Measurements from ENCODE around the gene CAMTA1. TPM values are rescaled to one million over a fixed set of nuclear protein-coding genes. Genes with fewer than 3 reads are reported as not detected.

The CAMTA1 gene
- total RNA-seq, 1 donor: 56.1 TPM

DNA sequence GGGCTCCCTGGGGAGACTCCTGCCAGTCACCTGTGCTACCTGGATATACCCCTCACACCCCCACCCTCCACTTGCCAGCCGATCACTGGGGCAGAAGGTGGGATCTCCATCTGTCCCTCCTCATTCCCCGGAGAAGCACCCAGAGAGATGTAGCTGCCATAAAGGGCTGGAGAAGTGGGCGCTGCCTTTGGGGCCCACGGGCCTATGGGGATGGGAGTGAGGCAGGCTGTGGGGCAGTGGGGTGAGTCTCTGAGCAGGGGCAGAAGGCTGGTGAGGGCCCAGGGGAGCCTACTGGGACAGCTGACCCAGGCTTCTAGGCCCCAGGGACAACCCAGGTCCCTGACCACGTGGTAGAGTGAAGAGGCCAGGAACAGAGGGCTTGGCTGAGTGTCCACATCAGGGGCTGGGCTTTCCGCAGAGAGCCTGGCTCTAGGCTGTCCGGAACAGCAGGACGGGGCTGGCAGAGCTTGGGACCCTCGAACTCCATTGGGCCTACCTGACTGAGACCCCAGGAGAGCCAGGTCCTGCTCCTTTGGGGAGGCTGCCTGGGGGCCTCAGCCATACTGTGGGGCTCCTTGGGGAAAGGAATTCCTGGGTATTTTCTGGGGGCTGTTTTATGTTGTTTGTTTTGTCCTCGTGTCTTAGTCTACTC lies 780.0 kb downstream of the CAMTA1 start:
- no peak for TF ChIP-seq CTCF (IDR thresholded peaks at IDR 0.05; ENCODE audit: insufficient read depth, low read depth, low read length)
- no peak overlapping the region for H3K4me3 ChIP-seq (ENCODE audit: low read depth, low read length)
- no peak for DNase-seq (ENCODE audit: low read depth)

DNA sequence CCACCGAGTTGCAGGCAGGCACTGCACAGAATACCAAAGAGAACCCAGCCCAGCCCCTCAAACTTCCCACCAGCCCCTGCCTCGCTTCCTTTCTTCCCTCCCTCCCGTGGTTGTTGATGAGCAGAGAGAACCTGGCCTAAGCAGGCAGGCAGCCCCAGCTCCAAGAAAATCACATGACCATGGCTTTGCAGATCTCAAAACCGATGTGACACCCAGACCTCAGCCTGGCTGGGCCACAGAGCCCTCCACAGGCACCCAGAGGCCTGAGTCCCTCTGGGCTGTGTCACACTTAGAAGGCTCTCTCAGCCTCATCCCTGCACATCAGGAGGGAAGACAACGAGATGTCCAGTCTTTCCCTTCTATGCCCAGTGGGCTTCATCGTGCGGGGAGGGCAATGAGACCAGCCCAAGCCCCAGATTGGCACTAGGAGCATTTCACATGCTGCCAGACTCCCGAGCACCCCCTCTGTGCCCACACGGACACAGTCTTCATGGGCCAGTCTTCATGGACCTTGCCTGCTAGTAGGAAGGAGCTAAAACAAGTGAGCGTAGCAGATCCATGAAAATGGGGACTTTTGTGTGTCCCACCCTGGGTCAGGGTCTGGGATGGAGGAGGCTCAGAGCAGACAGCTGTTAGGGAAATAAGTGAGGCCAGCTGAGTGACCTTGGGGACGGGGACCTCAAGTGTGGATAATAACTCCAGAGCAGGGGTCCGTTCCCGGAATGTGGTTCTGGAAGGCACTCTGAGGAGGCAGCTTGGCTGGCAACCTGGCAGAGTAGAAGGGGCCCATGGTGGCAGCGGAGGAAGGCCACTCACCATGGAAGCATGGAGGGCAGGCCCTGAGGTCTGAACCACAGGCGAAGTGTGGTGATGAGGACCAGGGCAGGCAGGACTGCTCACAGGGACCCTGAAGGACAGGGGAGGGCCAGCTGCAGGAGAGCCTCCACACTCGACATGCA lies 781.4 kb downstream of the CAMTA1 start:
- no peak for TF ChIP-seq CTCF (IDR thresholded peaks at IDR 0.05; ENCODE audit: insufficient read depth, low read depth, low read length)
- H3K4me3 ChIP-seq (ENCODE audit: low read depth, low read length): no peak overlapping the region
- no peak for DNase-seq (ENCODE audit: low read depth)

DNA sequence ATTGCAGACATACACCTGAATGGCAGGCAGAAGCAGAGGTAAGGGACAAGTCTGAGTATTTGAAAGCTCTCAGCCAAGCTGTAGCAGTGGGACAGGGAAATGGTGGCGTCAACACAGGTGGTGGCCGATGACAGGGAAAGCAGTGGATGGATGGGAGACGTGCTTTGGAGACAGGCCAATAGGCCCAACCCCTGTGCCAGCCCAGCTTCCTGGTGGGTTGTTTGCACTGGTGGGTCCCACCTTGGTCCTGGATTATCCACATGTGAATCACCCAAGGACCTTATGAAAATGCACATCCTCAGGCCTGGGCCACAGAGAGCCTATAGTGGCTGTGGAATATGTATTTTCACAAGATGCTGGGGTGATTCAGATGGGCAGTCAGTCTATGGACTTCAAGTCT lies 782.1 kb downstream of the CAMTA1 start:
- TF ChIP-seq CTCF (IDR thresholded peaks at IDR 0.05; ENCODE audit: insufficient read depth, low read depth, low read length): no peak
- H3K4me3 ChIP-seq (ENCODE audit: low read depth, low read length): no peak overlapping the region
- DNase-seq (ENCODE audit: low read depth): no peak

DNA sequence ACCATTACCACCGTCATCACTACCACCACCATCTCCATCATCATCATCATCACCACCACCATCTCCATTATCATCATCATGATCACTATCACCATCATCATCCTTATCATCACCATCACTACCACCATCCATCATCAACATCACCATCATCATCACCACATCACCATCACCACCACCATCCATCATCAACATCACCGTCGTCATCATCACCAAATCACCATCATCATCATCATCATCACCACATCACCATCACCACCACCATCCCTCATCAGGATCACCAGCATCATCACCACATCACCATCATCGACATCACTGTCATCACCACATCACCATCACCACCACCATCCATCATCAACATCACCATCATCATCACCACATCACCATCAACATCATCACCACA lies 782.8 kb downstream of the CAMTA1 start:
- no peak overlapping the region for H3K4me3 ChIP-seq (ENCODE audit: low read depth, low read length)
- DNase-seq (ENCODE audit: low read depth): no peak
- TF ChIP-seq CTCF (IDR thresholded peaks at IDR 0.05; ENCODE audit: insufficient read depth, low read depth, low read length): no peak

DNA sequence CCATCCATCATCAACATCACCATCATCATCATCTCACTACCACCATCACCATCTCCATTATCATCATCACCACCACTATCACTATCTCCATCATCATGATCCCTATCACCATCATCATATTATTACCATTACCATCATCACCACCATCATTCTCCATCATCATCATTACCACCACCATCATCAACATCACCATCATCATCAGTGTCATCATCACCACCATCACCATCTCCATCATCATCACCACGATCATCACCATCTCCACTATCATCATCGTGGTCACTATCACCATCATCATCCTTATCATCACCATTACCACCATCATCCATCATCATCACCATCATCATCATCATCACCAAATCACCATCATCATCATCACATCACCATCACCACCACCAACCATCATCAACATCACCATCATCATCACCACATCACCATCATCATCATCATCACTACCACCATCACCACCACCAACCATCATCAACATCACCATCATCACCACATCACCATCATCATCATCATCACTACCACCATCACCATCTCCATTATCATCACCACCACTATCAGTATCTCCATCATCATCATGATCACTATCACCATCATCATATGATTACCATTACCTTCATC lies 783.8 kb downstream of the CAMTA1 start:
- TF ChIP-seq CTCF (IDR thresholded peaks at IDR 0.05; ENCODE audit: insufficient read depth, low read depth, low read length): no peak
- DNase-seq (ENCODE audit: low read depth): no peak
- no peak overlapping the region for H3K4me3 ChIP-seq (ENCODE audit: low read depth, low read length)

- DNase-seq (ENCODE audit: low read depth): no peak
- H3K4me3 ChIP-seq (ENCODE audit: low read depth, low read length): no peak overlapping the region
- TF ChIP-seq CTCF (IDR thresholded peaks at IDR 0.05; ENCODE audit: insufficient read depth, low read depth, low read length): no peak
Observed at GRCh38 chr1:7570311-7570710, 785.1 kb downstream of the CAMTA1 start.

All from fibroblast of villous mesenchyme (primary cell).